ENCODE measurements around the gene ARID3B.

ARID3B gene

DNA sequence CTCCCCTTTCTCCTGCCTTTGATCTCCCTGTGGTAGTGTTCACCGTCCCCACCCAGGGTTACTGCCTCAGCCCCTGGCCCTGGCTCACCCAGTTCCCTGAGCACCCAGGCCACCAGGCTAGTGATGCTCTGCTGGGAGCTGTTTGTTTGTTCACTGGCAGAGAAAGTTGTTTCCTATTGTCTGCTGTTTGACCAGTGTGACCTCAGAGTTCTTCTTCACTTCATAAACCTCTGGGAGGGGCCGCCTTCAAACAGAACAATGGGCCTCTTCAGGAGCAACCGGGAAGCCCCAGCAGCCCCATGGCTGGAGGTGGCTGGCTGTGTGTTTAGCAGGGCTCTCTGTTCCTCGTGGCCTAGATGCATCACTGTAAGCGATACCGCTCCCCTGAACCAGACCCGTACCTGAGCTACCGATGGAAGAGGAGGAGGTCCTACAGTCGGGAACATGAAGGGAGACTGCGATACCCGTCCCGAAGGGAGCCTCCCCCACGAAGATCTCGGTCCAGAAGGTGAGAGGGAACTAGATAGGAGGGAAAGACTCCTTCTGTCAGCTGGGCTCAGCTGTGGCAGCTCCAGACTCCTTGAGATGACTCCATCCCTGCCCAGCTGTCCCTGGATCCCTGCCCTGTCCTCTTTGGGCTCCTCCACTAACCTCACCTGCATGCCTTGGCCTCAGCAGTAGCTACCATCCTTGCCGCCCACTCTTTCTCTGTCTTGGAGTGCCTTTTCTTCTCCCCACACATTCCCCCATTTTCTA, 78.0 kb downstream of the ARID3B start:
- peaks cover 50% of the 10 kb centered on the region for H3K36me3 ChIP-seq (ENCODE audit: control insufficient read depth, insufficient read depth, low read length)

DNA sequence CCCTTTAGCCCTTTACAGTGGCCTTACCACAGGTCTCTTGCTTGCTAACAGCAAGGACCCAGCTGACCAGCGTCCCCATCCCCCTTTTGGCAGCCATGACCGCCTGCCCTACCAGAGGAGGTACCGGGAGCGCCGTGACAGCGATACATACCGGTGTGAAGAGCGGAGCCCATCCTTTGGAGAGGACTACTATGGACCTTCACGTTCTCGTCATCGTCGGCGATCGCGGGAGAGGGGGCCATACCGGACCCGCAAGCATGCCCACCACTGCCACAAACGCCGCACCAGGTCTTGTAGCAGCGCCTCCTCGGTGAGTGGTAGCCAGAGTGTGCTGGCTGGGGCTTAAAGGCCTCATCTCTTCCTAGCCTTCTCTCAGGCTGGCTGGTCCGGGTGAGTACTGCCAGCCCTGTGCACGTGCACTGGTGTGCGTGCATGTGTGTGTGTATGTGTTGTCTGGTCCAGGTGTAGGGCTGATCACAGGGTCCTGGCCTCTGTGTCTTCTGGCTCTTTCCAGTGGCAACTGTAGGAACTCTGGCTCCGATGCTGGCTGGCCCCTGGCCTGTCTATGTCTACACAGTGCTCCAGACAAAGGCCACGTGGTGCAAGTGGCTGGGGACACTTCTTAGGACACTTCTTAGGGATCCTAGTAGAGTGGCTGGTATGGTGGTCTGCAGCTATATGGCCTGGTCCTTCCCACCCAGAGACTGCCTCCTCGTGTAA, 79.1 kb downstream of the ARID3B start:
- DNase-seq (ENCODE audit: extremely low read depth, insufficient read length): no peak
- H3K4me3 ChIP-seq (replicated peaks; ENCODE audit: low read depth, low read length): no peak overlapping the region
- peaks cover 60% of the 10 kb centered on the region for H3K36me3 ChIP-seq (ENCODE audit: control insufficient read depth, insufficient read depth, low read length)
- no peaks in the 10 kb centered on the region for H3K27me3 ChIP-seq (replicated peaks; ENCODE audit: control insufficient read depth, insufficient read depth, low read length)
- TF ChIP-seq, protein P1, sequence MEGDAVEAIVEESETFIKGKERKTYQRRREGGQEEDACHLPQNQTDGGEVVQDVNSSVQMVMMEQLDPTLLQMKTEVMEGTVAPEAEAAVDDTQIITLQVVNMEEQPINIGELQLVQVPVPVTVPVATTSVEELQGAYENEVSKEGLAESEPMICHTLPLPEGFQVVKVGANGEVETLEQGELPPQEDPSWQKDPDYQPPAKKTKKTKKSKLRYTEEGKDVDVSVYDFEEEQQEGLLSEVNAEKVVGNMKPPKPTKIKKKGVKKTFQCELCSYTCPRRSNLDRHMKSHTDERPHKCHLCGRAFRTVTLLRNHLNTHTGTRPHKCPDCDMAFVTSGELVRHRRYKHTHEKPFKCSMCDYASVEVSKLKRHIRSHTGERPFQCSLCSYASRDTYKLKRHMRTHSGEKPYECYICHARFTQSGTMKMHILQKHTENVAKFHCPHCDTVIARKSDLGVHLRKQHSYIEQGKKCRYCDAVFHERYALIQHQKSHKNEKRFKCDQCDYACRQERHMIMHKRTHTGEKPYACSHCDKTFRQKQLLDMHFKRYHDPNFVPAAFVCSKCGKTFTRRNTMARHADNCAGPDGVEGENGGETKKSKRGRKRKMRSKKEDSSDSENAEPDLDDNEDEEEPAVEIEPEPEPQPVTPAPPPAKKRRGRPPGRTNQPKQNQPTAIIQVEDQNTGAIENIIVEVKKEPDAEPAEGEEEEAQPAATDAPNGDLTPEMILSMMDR (IDR thresholded peaks at IDR 0.05; ENCODE audit: insufficient read depth, low read length, poor library complexity, severe bottlenecking): no peak

More for the DNA sequence above, 78.0 kb downstream of the ARID3B start:
- no peak for DNase-seq (ENCODE audit: extremely low read depth, insufficient read length)
- H3K4me3 ChIP-seq (replicated peaks; ENCODE audit: low read depth, low read length): no peak overlapping the region
- TF ChIP-seq, protein P1 (IDR thresholded peaks at IDR 0.05; ENCODE audit: insufficient read depth, low read length, poor library complexity, severe bottlenecking): no peak
- no peaks in the 10 kb centered on the region for H3K27me3 ChIP-seq (replicated peaks; ENCODE audit: control insufficient read depth, insufficient read depth, low read length)

DNA sequence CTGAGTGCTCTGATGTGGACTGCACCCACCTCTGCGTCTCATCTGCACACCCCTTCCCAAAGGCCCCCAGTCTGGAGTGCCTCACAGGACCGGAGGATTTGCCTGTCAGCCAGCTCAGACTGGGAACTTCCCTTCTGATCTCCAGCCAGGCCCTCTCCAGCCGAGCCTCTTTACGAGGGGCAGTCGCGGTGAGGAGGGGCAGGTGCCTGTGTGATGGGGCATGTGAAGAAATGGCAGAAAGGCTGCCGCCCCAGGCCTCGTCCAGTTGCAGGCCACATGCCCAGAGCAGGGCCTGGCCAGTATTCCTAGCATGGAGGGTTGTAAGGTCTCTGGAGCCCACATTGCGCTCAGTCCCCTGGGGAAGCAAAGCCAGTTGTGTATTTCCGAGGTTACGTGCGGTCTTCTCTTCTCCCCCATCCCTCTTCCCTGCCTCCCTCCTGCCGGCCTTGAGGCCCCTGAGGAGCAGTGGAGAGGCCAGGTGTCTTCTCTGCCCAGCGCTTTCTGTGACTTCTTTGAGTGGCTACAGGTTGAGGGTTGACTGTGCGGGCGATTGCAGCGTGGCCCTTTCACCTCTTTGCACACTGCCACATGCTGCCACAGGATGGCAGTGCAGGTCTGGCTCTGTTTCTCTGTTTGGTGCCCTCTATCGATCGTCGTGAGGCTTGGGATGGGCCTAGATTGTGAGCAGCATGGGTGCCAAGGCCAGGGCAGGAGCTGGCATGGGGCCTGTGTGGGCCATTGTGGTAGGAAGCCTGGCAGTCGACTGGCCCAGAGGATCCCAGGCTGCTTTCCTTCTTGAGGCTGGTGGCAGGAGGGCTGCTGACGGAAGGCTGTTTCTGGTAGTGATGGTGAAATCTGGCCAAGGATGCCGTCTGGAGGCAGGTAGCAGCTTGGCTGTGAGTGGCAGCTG, 79.9 kb downstream of the ARID3B start:
- peaks cover 68% of the 10 kb centered on the region for H3K36me3 ChIP-seq (ENCODE audit: control insufficient read depth, insufficient read depth, low read length)
- TF ChIP-seq, protein P1 (IDR thresholded peaks at IDR 0.05; ENCODE audit: insufficient read depth, low read length, poor library complexity, severe bottlenecking): peak; percentile 100
- H3K27me3 ChIP-seq (replicated peaks; ENCODE audit: control insufficient read depth, insufficient read depth, low read length): no peaks in the 10 kb centered on the region
- no peak overlapping the region for H3K4me3 ChIP-seq (replicated peaks; ENCODE audit: low read depth, low read length)
- DNase-seq (ENCODE audit: extremely low read depth, insufficient read length): peak; percentile 49

DNA sequence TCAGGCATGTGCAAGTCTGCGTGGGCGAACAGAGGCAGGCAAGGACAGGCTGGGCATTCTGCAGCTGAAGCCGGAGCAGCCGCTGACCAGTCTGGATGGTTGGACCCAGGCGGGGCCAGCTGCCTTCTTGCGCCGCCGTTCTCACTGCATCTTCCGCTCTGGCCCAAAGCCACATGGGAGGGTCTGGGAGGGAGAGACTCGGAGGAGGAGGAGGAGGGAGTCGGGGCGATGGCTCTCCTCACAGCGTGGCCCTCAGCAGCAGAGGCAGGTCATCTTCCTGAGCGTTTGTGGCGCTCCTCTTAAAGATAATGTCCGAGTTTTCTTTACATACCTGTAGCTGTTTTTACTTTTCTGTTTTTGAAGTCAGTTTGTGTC, 80.5 kb downstream of the ARID3B start:
- no peak for DNase-seq (ENCODE audit: extremely low read depth, insufficient read length)
- Histone ChIP-seq H3K36me3 (ENCODE audit: control insufficient read depth, insufficient read depth, low read length) (peaks cover 73% of the 10 kb centered on the region), H3K4me3 (replicated peaks; ENCODE audit: low read depth, low read length) (no peak overlapping the region), H3K27me3 (replicated peaks; ENCODE audit: control insufficient read depth, insufficient read depth, low read length) (no peaks in the 10 kb centered on the region)
- TF ChIP-seq, protein P1 (IDR thresholded peaks at IDR 0.05; ENCODE audit: insufficient read depth, low read length, poor library complexity, severe bottlenecking): no peak

DNA sequence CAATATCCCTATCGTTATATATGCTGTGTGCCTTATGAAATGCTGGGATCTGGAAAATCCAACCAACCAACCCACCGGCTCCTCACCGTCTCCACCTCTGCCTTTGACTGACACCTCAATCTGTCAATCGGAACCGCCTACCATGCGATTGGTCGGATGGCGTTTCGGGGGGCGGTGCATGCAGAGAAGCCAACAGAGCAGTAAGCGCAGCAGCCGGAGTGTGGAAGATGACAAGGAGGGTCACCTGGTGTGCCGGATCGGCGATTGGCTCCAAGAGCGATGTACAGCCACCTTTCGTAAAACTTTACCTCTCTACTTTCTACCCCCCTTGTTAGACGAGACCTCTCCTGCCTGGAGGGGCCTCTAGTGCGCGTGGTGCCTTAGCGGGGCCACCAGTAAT, 80.9 kb downstream of the ARID3B start:
- no peak for DNase-seq (ENCODE audit: extremely low read depth, insufficient read length)
- TF ChIP-seq, protein P1 (IDR thresholded peaks at IDR 0.05; ENCODE audit: insufficient read depth, low read length, poor library complexity, severe bottlenecking): no peak
- Histone ChIP-seq H3K27me3 (replicated peaks; ENCODE audit: control insufficient read depth, insufficient read depth, low read length) (no peaks in the 10 kb centered on the region), H3K36me3 (ENCODE audit: control insufficient read depth, insufficient read depth, low read length) (peaks cover 76% of the 10 kb centered on the region), H3K4me3 (replicated peaks; ENCODE audit: low read depth, low read length) (no peak overlapping the region)
